Activated CD8-positive, alpha-beta memory T cell treated with anti-CD3 and anti-CD28 coated beads for 1 hour (primary cell): ENCODE measurements around the gene NOL12.

Experiments
- DNase-seq, 2 donors: peaks; one replicate each; pipeline ENCODE4 v3.0.0-alpha.2; 2020; ENCODE audit warnings: low read depth in 1 of 2; ENCODE audit errors: extremely low read depth in 1 of 2

The NOL12 gene

DNA sequence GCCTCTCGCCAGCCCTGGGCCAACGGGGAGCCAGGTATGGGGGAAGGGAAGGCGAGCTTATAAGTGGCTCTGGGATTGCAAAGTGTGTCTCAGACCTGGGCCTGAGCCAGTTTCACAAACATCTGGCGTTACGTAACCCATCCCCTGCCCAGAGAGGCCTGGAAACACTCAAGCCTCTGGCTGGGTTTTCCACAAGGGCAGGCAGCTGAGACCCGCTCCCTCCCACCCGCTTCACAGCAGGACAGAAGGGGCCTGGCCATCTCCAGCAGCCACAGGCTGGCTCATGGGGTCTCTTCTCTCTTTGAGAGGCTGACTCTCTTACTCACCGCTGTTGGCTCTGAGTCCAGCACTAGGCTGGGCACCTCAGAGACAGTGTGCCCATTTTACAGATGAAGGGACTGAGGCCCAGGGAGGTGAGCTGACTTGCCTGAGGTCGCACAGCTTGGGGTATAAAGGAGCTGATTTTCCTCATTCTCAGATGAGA, 55.2 kb downstream of the NOL12 start:
- no peak for DNase-seq

DNA sequence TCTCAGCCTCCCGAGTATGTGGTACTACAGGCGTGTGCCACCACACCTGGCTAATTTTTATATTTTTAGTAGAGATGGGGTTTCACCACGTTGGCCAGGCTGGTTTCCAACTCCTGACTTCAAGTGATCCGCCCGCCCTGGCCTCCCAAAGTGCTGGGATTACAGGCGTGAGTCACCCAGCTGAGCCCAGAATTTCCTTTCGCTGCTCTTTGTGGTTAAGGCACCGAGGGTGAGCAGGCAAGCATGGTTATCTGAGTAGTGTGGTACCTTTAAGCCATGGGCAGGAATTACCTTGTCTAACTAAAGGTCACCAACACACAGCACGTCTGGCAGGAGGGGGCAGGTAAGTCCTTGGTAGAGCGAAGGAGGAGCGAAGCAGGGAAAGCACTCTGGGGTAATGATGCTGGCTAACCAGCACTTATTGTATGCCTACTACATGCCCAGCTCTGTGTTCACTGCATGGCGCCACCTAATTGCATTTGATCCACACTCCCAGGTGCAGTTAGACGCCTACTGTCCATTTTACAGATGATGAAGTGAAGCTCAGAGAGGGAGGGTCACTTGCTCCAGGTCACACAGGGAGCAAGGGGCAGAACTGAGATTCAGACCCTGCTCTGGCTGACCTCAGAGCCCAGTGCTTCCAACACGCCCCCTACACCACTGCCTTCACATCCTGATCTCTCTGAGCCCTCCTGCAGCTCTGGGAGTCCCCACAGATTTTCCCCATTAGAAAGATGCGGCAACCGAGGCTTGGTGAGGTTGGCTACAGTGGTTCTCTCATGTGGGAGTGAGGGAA, 56.4 kb downstream of the NOL12 start:
- no peak for DNase-seq
